ENCODE results near the gene PRDM16. TPM values are rescaled to one million over a fixed set of nuclear protein-coding genes. Genes with fewer than 3 reads are reported as not detected.

The PRDM16 gene
- total RNA-seq, 1 experiment from 2014 or later: 0.17 TPM

DNA sequence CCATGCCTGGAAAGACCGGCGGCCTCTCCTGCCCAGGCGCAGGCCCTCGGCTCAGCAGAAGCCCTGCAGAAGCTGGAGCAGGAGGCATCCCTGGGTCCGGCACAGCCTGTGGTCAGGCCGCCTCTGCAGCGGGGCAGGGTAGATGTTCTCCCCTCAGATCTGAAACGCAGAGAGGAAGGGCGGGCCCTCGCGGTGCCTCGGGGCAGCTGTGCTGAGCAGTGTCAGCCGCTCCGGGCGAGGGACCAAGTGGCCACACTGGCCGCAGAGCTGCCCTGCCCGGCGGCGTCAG is 210.1 kb downstream of the PRDM16 start:
- H3K4me2 ChIP-seq (ENCODE audit: insufficient read depth, insufficient read length, low read length): no peak overlapping the region
- Mint-ChIP-seq H3K9me3 (no peaks in the 10 kb centered on the region; a peak in 1 of 5 replicates), H3K27ac (no peak overlapping the region), H3K27me3 (ENCODE audit: low read depth) (no peaks in the 10 kb centered on the region; the same call in 1 of the 2 replicates), H3K36me3 (ENCODE audit: insufficient read depth in 1 of 3, low read depth in 3 of 3) (no peaks in the 10 kb centered on the region), H3K4me1 (peaks cover 1 to 6% of the 10 kb centered on the region in 2 experiments), H3K4me3 (no peak overlapping the region)
- no peak overlapping the region for H4K5ac ChIP-seq (ENCODE audit: insufficient read length, low read depth, low read length)
- no peak overlapping the region for H2BK12ac ChIP-seq (ENCODE audit: insufficient read length, low read depth, low read length)
- no peak overlapping the region for H2AK5ac ChIP-seq (ENCODE audit: insufficient read length, low read length)
- H2BK20ac ChIP-seq (ENCODE audit: low read depth, low read length, poor library complexity, severe bottlenecking): no peak overlapping the region
- H3K14ac ChIP-seq (ENCODE audit: insufficient read depth, low read length): no peak overlapping the region; the same call in 1 of the 2 replicates
- H3K27me3 ChIP-seq (ENCODE audit: insufficient read depth, low read length): no peaks in the 10 kb centered on the region
- H3T11ph ChIP-seq (ENCODE audit: low read length): no peak overlapping the region
- WGBS (ENCODE audit: extremely low coverage, insufficient read length, low lambda C conversion rate): no CpG with 5 or more reads among the region's 19 CpGs
- no peaks in the 10 kb centered on the region for H3K79me1 ChIP-seq (ENCODE audit: insufficient read depth, low read depth, low read length, poor library complexity, severe bottlenecking)
- H4K8ac ChIP-seq (replicated peaks; ENCODE audit: insufficient read length, low read depth, low read length): no peak overlapping the region
- DNase-seq: no peak
- no peak overlapping the region for H2AFZ ChIP-seq (ENCODE audit: low read length)
- H3K23me2 ChIP-seq (ENCODE audit: insufficient read length, low read depth, low read length, poor library complexity, severe bottlenecking): no peaks in the 10 kb centered on the region
- no peak overlapping the region for H2BK5ac ChIP-seq (ENCODE audit: insufficient read length, low read length)
- H3K4me1 ChIP-seq (ENCODE audit: insufficient read depth, low read length): no peaks in the 10 kb centered on the region
- no peak overlapping the region for H3K27ac ChIP-seq (ENCODE audit: insufficient read length, low read depth, low read length)
- H3K23ac ChIP-seq (ENCODE audit: insufficient read length, low read depth, low read length): no peak overlapping the region
- H3K56ac ChIP-seq (ENCODE audit: insufficient read length, low read depth, low read length): no peak overlapping the region
- H4K91ac ChIP-seq (ENCODE audit: insufficient read length, low read depth, low read length): no peak overlapping the region
- H3K9me3 ChIP-seq (ENCODE audit: control insufficient read depth, low read depth, low read length): no peaks in the 10 kb centered on the region
- H3K9ac ChIP-seq (ENCODE audit: extremely low read depth, insufficient read length, low read length): no peak overlapping the region
- no peaks in the 10 kb centered on the region for H3K79me2 ChIP-seq (ENCODE audit: insufficient read depth, low read length)
- no peak overlapping the region for H2BK15ac ChIP-seq (ENCODE audit: low read depth, low read length)
- H3K4ac ChIP-seq (ENCODE audit: low read depth, low read length): no peak overlapping the region
- H4K20me1 ChIP-seq (ENCODE audit: control insufficient read depth, insufficient read depth, insufficient read length): no peaks in the 10 kb centered on the region
- TF ChIP-seq, protein P1, sequence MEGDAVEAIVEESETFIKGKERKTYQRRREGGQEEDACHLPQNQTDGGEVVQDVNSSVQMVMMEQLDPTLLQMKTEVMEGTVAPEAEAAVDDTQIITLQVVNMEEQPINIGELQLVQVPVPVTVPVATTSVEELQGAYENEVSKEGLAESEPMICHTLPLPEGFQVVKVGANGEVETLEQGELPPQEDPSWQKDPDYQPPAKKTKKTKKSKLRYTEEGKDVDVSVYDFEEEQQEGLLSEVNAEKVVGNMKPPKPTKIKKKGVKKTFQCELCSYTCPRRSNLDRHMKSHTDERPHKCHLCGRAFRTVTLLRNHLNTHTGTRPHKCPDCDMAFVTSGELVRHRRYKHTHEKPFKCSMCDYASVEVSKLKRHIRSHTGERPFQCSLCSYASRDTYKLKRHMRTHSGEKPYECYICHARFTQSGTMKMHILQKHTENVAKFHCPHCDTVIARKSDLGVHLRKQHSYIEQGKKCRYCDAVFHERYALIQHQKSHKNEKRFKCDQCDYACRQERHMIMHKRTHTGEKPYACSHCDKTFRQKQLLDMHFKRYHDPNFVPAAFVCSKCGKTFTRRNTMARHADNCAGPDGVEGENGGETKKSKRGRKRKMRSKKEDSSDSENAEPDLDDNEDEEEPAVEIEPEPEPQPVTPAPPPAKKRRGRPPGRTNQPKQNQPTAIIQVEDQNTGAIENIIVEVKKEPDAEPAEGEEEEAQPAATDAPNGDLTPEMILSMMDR (conservative IDR thresholded peaks at IDR 0.05): no peak
- H3K18ac ChIP-seq (ENCODE audit: insufficient read length, low read depth, low read length): no peak overlapping the region
- H2BK120ac ChIP-seq (ENCODE audit: low read depth, low read length, poor library complexity, severe bottlenecking): no peak overlapping the region

Measured in H9 (cell line).